Smooth muscle cell (in vitro differentiated cells): ENCODE data around the gene ELAC2. TPM values are rescaled to one million over a fixed set of nuclear protein-coding genes. Genes with fewer than 3 reads are reported as not detected.
A peak's percentile ranks its signal among the peaks of the same experiment; 100 is the strongest.

Experiments used
- DNase-seq: peaks from one replicate; lab custom pipeline; 2025; ENCODE audit not compliant: unreplicated experiment; lab: John Stamatoyannopoulos, UW
- H2AFZ ChIP-seq: fragments of 200-600 bp; sonication (generic); 2 replicates; pipeline ENCODE4 v1.6.0; 2016; ENCODE audit warnings: antibody characterized with exemption, low read depth, mild to moderate bottlenecking
- H3F3A ChIP-seq: fragments of 200-600 bp; sonication (generic); 2 replicates; pipeline ENCODE4 v1.6.0; 2017; ENCODE audit warnings: antibody characterized with exemption, low read depth
- H3K27ac ChIP-seq: fragments of 200-600 bp; sonication (generic); 2 replicates; pipeline ENCODE4 v1.5.1; 2016; ENCODE audit warnings: low read depth, mild to moderate bottlenecking
- H3K27me3 ChIP-seq: fragments of 200-600 bp; sonication (generic); 2 replicates; pipeline ENCODE4 v1.6.1; 2016; ENCODE audit warnings: low read depth, mild to moderate bottlenecking
- H3K36me3 ChIP-seq: fragments of 200-600 bp; sonication (generic); 2 replicates; pipeline ENCODE4 v1.5.1; 2016; ENCODE audit warnings: low read depth
- H3K4me1 ChIP-seq: fragments of 200-600 bp; sonication (generic); 2 replicates; pipeline ENCODE4 v1.5.1; 2016; ENCODE audit warnings: low read depth
- H3K4me2 ChIP-seq: fragments of 200-600 bp; sonication (generic); 2 replicates; pipeline ENCODE4 v1.6.0; 2016; ENCODE audit warnings: mild to moderate bottlenecking
- H3K4me3 ChIP-seq: fragments of 200-600 bp; sonication (generic); 2 replicates; pipeline ENCODE4 v1.5.1; 2016; ENCODE audit warnings: mild to moderate bottlenecking
- H3K79me2 ChIP-seq: fragments of 200-600 bp; sonication (generic); 2 replicates; pipeline ENCODE4 v1.6.0; 2016; ENCODE audit warnings: low read depth, mild to moderate bottlenecking
- H3K9ac ChIP-seq: fragments of 200-600 bp; sonication (generic); 2 replicates; pipeline ENCODE4 v1.6.0; 2016; ENCODE audit warnings: low read depth
- H3K9me3 ChIP-seq: fragments of 200-600 bp; sonication (generic); replicated peaks from 2 replicates; pipeline ENCODE4 v1.5.1; 2016; ENCODE audit warnings: low read depth
- H4K20me1 ChIP-seq: fragments of 200-600 bp; sonication (generic); 2 replicates; pipeline ENCODE4 v1.6.0; 2016; ENCODE audit warnings: low read depth
- WGBS: methylation state at CpG from one replicate; pipeline ENCODE4 v1.1.7; 2016; ENCODE audit warnings: low lambda C conversion rate; 5-methylcytosine and 5-hydroxymethylcytosine counted together
- polyA plus RNA-seq: library from polyadenylated mRNA; unstranded; fragments of >200 nt; fragmentation: Nextera tagmentation; extraction: Ambion mirVana; gene quantifications from 2 replicates; pipeline ENCODE4 v1.2.1, GENCODE V29; 2016
- total RNA-seq: library from RNA; depleted of rRNA; stranded (reverse); fragments of >200 nt; gene quantifications from 2 replicates; pipeline ENCODE4 v1.2.3, GENCODE V29; 2014
- TF ChIP-seq, protein P1 (sequence below): fragments of 200-600 bp; sonication (generic); IDR thresholded peaks from 2 replicates; pipeline ENCODE4 v1.5.1; 2017; ENCODE audit warnings: borderline replicate concordance, mild to moderate bottlenecking, antibody characterized with exemption; ENCODE audit not compliant: insufficient read depth, poor library complexity, severe bottlenecking

ELAC2 gene, protein sequence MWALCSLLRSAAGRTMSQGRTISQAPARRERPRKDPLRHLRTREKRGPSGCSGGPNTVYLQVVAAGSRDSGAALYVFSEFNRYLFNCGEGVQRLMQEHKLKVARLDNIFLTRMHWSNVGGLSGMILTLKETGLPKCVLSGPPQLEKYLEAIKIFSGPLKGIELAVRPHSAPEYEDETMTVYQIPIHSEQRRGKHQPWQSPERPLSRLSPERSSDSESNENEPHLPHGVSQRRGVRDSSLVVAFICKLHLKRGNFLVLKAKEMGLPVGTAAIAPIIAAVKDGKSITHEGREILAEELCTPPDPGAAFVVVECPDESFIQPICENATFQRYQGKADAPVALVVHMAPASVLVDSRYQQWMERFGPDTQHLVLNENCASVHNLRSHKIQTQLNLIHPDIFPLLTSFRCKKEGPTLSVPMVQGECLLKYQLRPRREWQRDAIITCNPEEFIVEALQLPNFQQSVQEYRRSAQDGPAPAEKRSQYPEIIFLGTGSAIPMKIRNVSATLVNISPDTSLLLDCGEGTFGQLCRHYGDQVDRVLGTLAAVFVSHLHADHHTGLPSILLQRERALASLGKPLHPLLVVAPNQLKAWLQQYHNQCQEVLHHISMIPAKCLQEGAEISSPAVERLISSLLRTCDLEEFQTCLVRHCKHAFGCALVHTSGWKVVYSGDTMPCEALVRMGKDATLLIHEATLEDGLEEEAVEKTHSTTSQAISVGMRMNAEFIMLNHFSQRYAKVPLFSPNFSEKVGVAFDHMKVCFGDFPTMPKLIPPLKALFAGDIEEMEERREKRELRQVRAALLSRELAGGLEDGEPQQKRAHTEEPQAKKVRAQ
- total RNA-seq, result 29.4 and 38.2 TPM in 2 replicates
- 31.1 and 43.6 TPM in 2 replicates for polyA plus RNA-seq

DNA sequence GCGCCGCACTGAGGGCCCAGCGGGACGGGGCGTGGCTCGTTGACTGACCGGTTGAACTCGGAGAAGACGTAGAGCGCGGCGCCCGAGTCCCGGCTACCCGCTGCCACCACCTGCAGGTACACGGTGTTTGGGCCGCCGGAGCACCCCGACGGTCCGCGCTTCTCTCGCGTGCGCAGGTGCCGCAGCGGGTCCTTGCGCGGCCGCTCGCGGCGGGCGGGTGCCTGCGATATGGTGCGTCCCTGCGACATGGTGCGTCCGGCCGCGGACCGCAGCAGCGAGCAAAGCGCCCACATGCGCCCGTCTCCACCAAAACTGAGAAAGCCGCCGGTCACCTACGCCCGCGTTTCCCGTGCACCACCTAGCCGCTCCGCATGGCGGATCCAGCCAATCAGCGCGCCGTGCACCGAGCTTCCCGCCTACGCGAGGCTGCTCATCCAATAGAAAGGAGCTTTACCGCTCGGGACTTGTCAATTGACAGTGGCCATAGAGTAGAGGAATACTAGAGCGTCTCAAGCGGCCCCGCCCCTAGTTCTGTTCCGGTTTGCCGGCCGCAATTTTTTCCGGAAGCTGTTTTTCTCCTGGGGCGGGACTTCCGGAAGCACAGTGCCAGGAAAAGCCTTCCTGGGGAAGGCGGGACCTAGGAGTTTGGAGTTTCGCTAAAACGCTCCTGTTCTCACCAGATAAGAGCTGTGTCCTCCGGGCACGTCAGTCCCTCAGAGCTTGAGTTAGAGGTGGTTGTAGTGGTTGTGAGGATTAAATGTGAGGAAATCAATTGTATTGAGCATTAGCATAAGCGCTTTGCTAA is at the start of gene ELAC2:
Gene ELAC2, minus strand, starts transcription at position 373 of the 805 bp plus-strand sequence. Its CDS starts 80 bp downstream, at position 293.
- WGBS, result under 1% methylated on average over 77 of the region's 79 CpGs
- TF ChIP-seq, protein P1, sequence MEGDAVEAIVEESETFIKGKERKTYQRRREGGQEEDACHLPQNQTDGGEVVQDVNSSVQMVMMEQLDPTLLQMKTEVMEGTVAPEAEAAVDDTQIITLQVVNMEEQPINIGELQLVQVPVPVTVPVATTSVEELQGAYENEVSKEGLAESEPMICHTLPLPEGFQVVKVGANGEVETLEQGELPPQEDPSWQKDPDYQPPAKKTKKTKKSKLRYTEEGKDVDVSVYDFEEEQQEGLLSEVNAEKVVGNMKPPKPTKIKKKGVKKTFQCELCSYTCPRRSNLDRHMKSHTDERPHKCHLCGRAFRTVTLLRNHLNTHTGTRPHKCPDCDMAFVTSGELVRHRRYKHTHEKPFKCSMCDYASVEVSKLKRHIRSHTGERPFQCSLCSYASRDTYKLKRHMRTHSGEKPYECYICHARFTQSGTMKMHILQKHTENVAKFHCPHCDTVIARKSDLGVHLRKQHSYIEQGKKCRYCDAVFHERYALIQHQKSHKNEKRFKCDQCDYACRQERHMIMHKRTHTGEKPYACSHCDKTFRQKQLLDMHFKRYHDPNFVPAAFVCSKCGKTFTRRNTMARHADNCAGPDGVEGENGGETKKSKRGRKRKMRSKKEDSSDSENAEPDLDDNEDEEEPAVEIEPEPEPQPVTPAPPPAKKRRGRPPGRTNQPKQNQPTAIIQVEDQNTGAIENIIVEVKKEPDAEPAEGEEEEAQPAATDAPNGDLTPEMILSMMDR, result no peak
- Histone ChIP-seq H3K79me2 (peaks cover 9% of the 10 kb centered on the region), H3K4me1 (no peaks in the 10 kb centered on the region), H3F3A (no peaks in the 10 kb centered on the region), H3K36me3 (peaks cover 12% of the 10 kb centered on the region), H3K9ac (peak within 1 kb of the TSS; percentile 79), H2AFZ (peak within 1 kb of the TSS; percentile 92), H3K4me2 (peak within 1 kb of the TSS; percentile 91), H3K4me3 (peak within 1 kb of the TSS; percentile 81), H3K27ac (peak within 1 kb of the TSS; percentile 81), H3K9me3 (no peaks in the 10 kb centered on the region), H3K27me3 (no peaks in the 10 kb centered on the region), H4K20me1 (no peaks in the 10 kb centered on the region)
- peak; percentile 78 for DNase-seq

DNA sequence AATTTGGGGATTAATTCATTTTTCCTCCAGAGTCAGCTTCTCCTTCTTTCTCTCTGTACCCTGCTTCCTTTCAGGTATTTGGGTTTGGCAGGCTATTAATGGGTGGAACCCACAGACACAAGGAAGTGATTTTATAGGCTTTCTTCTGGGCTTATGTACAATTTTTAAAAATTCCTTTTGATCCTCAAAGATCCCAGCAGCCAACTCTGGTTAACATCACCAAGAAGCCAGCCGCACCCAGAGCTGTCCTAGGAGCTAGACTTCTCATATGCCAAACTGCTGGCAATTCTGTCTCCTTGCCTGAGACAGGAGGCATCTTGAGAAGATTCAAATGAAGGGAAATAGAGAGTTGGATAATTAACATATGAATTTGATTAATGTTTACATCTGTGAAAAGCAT is 47.2 kb upstream of the ELAC2 start:
- TF ChIP-seq, protein P1, result no peak
- Histone ChIP-seq H3K79me2 (no peaks in the 10 kb centered on the region), H3K9ac (no peak overlapping the region), H3K27me3 (peaks cover 13% of the 10 kb centered on the region), H3K4me2 (no peak overlapping the region), H3K4me3 (no peak overlapping the region), H3K36me3 (no peaks in the 10 kb centered on the region), H3K27ac (no peak overlapping the region), H3K4me1 (no peaks in the 10 kb centered on the region), H4K20me1 (no peaks in the 10 kb centered on the region), H3K9me3 (no peaks in the 10 kb centered on the region), H3F3A (no peaks in the 10 kb centered on the region), H2AFZ (no peak overlapping the region)
- no peak for DNase-seq
- WGBS, result 36% methylated on average over 1 of the region's 1 CpG

DNA sequence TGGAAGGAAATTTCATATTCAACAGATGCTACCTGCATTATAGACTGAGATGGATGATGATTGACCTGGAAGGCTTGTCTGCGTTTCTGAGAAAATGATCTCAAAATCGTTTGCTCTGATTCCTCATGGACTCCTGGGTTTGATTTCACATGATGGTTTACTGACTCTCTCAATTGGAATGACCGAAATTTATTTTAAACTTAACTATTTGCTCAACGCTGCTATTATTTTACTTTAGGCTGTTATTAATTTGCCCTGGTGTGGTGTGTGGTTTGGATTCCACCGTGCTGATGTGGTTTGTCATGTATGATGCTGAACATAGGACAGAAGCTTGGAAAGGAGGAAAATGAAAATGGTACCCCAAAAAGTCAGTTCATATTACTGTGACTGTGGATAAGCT is 37.3 kb upstream of the ELAC2 start:
- no peak overlapping the region for H3K27ac ChIP-seq
- H3K79me2 ChIP-seq, result no peaks in the 10 kb centered on the region
- no peak overlapping the region for H3K9ac ChIP-seq
- DNase-seq, result no peak
- H3K4me2 ChIP-seq, result no peak overlapping the region
- no peaks in the 10 kb centered on the region for H3K27me3 ChIP-seq
- H3K36me3 ChIP-seq, result no peaks in the 10 kb centered on the region
- no peak overlapping the region for H3K4me3 ChIP-seq
- no peaks in the 10 kb centered on the region for H4K20me1 ChIP-seq
- TF ChIP-seq, protein P1, result no peak
- H3K9me3 ChIP-seq, result no peaks in the 10 kb centered on the region
- no peak overlapping the region for H2AFZ ChIP-seq
- 89% methylated on average over 5 of the region's 5 CpGs for WGBS
- H3K4me1 ChIP-seq, result no peaks in the 10 kb centered on the region
- no peaks in the 10 kb centered on the region for H3F3A ChIP-seq
